ENCODE data around the gene SNRNP40.
"Not testable (repeated sequence)": the region's sequence is repeated elsewhere in the genome, so short reads cannot be mapped to it uniquely, and the experiment has no call there.

The SNRNP40 gene

GRCh38 chr1:31296486-31297276 lies at the start of gene SNRNP40, which contains the start of gene ZCCHC17:
Gene SNRNP40, minus strand, starts transcription at chr1:31296788. Its CDS starts 37 bp downstream, at chr1:31296751.
Gene ZCCHC17, plus strand, starts transcription at chr1:31297032. Its CDS starts 13,067 bp downstream, at chr1:31310099.
- peak; percentile 91 for DNase-seq (ENCODE audit: low spot score)

GRCh38 chr1:31345635-31346034 lies 49.0 kb upstream of the SNRNP40 start:
- DNase-seq (ENCODE audit: low spot score) = no peak

GRCh38 chr1:31344503-31344902 lies 47.9 kb upstream of the SNRNP40 start:
- no peak for DNase-seq (ENCODE audit: low spot score)

- no peak for DNase-seq (ENCODE audit: low spot score)
Measured at GRCh38 chr1:31336687-31337467, 40.3 kb upstream of the SNRNP40 start.

GRCh38 chr1:31335007-31335406 lies 38.4 kb upstream of the SNRNP40 start:
- DNase-seq (ENCODE audit: low spot score) = peak; percentile 47

GRCh38 chr1:31327381-31327780 lies 30.8 kb upstream of the SNRNP40 start:
- DNase-seq (ENCODE audit: low spot score) = no peak

- no peak for DNase-seq (ENCODE audit: low spot score)
Measured at GRCh38 chr1:31326461-31326860, 29.9 kb upstream of the SNRNP40 start.

- DNase-seq (ENCODE audit: low spot score) = no peak
Measured at GRCh38 chr1:31324992-31325391, 28.4 kb upstream of the SNRNP40 start.

GRCh38 chr1:31324093-31324492 lies 27.5 kb upstream of the SNRNP40 start:
- DNase-seq (ENCODE audit: low spot score) = no peak

- peak; percentile 55 for DNase-seq (ENCODE audit: low spot score)
Measured at GRCh38 chr1:31318146-31318545, 21.6 kb upstream of the SNRNP40 start.

GRCh38 chr1:31315902-31316301 lies 19.3 kb upstream of the SNRNP40 start:
- DNase-seq (ENCODE audit: low spot score) = no peak

- DNase-seq (ENCODE audit: low spot score) = no peak
Measured at GRCh38 chr1:31310198-31310597, 13.6 kb upstream of the SNRNP40 start.

GRCh38 chr1:31308036-31308435 lies 11.4 kb upstream of the SNRNP40 start:
- DNase-seq (ENCODE audit: low spot score) = no peak

GRCh38 chr1:31306278-31306677 lies 9.7 kb upstream of the SNRNP40 start:
- DNase-seq (ENCODE audit: low spot score) = no peak

- DNase-seq (ENCODE audit: low spot score) = no peak
Measured at GRCh38 chr1:31302709-31303441, 6.3 kb upstream of the SNRNP40 start.

GRCh38 chr1:31300193-31300592 lies 3.6 kb upstream of the SNRNP40 start:
- no peak for DNase-seq (ENCODE audit: low spot score)

- DNase-seq (ENCODE audit: low spot score) = no peak
Measured at GRCh38 chr1:31299365-31299764, 2.8 kb upstream of the SNRNP40 start.

GRCh38 chr1:31297277-31298247 lies 974 bp upstream of the SNRNP40 start:
- DNase-seq (ENCODE audit: low spot score) = no peak

- no peak for DNase-seq (ENCODE audit: low spot score)
Measured at GRCh38 chr1:31295874-31296485, 608 bp downstream of the SNRNP40 start.

- DNase-seq (ENCODE audit: low spot score) = no peak
Measured at GRCh38 chr1:31289021-31289420, 7.6 kb downstream of the SNRNP40 start.

- not testable (repeated sequence) for DNase-seq (ENCODE audit: low spot score)
Measured at GRCh38 chr1:31287791-31288190, 8.8 kb downstream of the SNRNP40 start.

Data from HuH-7 (cell line).